Measurements from ENCODE around the gene PSORS1C2. TPM values are rescaled to one million over a fixed set of nuclear protein-coding genes. Genes with fewer than 3 reads are reported as not detected.

The PSORS1C2 gene
- total RNA-seq, 1 donor from 2014 or later: not detected

- H3K27me3 Mint-ChIP-seq (ENCODE audit: low read depth): no peaks in the 10 kb centered on the region
- TF ChIP-seq CTCF (conservative IDR thresholded peaks at IDR 0.05): no peak
- no peaks in the 10 kb centered on the region for H3K9me3 Mint-ChIP-seq
- no peak overlapping the region for H3K4me3 Mint-ChIP-seq
- DNase-seq (ENCODE audit: low read depth, low spot score): no peak
- H3K4me1 Mint-ChIP-seq: peaks cover 14% of the 10 kb centered on the region
- H3K36me3 Mint-ChIP-seq (ENCODE audit: low read depth): no peaks in the 10 kb centered on the region
- H3K27ac Mint-ChIP-seq (ENCODE audit: unreplicated experiment): no peak overlapping the region
Observed at GRCh38 chr6:31092238-31092637, 46.6 kb downstream of the PSORS1C2 start.

GRCh38 chr6:31091680-31092079, 47.2 kb downstream of the PSORS1C2 start:
- DNase-seq (ENCODE audit: low read depth, low spot score): no peak
- H3K4me1 Mint-ChIP-seq: peaks cover 19% of the 10 kb centered on the region
- no peak overlapping the region for H3K27ac Mint-ChIP-seq (ENCODE audit: unreplicated experiment)
- H3K4me3 Mint-ChIP-seq: no peak overlapping the region
- H3K36me3 Mint-ChIP-seq (ENCODE audit: low read depth): no peaks in the 10 kb centered on the region
- no peaks in the 10 kb centered on the region for H3K9me3 Mint-ChIP-seq
- no peak for TF ChIP-seq CTCF (conservative IDR thresholded peaks at IDR 0.05)
- no peaks in the 10 kb centered on the region for H3K27me3 Mint-ChIP-seq (ENCODE audit: low read depth)

GRCh38 chr6:31090973-31091364, 47.9 kb downstream of the PSORS1C2 start:
- Mint-ChIP-seq H3K36me3 (ENCODE audit: low read depth) (no peaks in the 10 kb centered on the region), H3K9me3 (no peaks in the 10 kb centered on the region), H3K27me3 (ENCODE audit: low read depth) (no peaks in the 10 kb centered on the region), H3K4me1 (peaks cover 19% of the 10 kb centered on the region), H3K4me3 (no peak overlapping the region), H3K27ac (ENCODE audit: unreplicated experiment) (no peak overlapping the region)
- no peak for TF ChIP-seq CTCF (conservative IDR thresholded peaks at IDR 0.05)
- DNase-seq (ENCODE audit: low read depth, low spot score): no peak

- no peak for TF ChIP-seq CTCF (conservative IDR thresholded peaks at IDR 0.05)
- Mint-ChIP-seq H3K27me3 (ENCODE audit: low read depth) (no peaks in the 10 kb centered on the region), H3K36me3 (ENCODE audit: low read depth) (no peaks in the 10 kb centered on the region), H3K9me3 (no peaks in the 10 kb centered on the region), H3K4me3 (no peak overlapping the region), H3K27ac (ENCODE audit: unreplicated experiment) (no peak overlapping the region), H3K4me1 (peaks cover 19% of the 10 kb centered on the region)
- no peak for DNase-seq (ENCODE audit: low read depth, low spot score)
Observed at GRCh38 chr6:31090275-31090972, 48.4 kb downstream of the PSORS1C2 start.

Other genes with a start within 250 kb of the PSORS1C2 start
- 72.6 and 78.5 TPM in 2 replicates for gene GTF2H4, start 230.9 kb downstream of the PSORS1C2 start, total RNA-seq
- 61.3 and 68.2 TPM in 2 replicates for gene VARS2, start 224.8 kb downstream of the PSORS1C2 start, total RNA-seq
- gene SFTA2, start 206.9 kb downstream of the PSORS1C2 start, total RNA-seq: not detected in 2 replicates
- not detected in 2 replicates for gene MUCL3, start 198.1 kb downstream of the PSORS1C2 start, total RNA-seq
- gene MUC21, start 155.3 kb downstream of the PSORS1C2 start, total RNA-seq: not detected in 2 replicates
- not detected in 2 replicates for gene MUC22, start 128.6 kb downstream of the PSORS1C2 start, total RNA-seq
- not detected in 2 replicates for gene C6orf15, start 26.5 kb downstream of the PSORS1C2 start, total RNA-seq
- not detected in 2 replicates for gene PSORS1C1, start 24.3 kb downstream of the PSORS1C2 start, total RNA-seq
- not detected in 2 replicates for gene CDSN, start 18.6 kb downstream of the PSORS1C2 start, total RNA-seq
- gene CCHCR1, start 18.7 kb upstream of the PSORS1C2 start, total RNA-seq: 46.7 and 48.6 TPM in 2 replicates
- 21.7 and 21.8 TPM in 2 replicates for gene TCF19, start 19.5 kb upstream of the PSORS1C2 start, total RNA-seq
- not detected in 2 replicates for gene POU5F1, start 31.6 kb upstream of the PSORS1C2 start, total RNA-seq
- gene HLA-C, start 133.0 kb upstream of the PSORS1C2 start, total RNA-seq: 70.4 and 72.4 TPM in 2 replicates
- 29.5 and 35.5 TPM in 2 replicates for gene HLA-B, start 218.1 kb upstream of the PSORS1C2 start, total RNA-seq

Measured in neural crest cell (in vitro differentiated cells).